HFF-Myc (cell line): Measurements from ENCODE around the gene BPNT1.

Experiments
- DNase-seq: peaks from one replicate; pipeline ENCODE4 v3.0.0-alpha.2; 2011; ENCODE audit warnings: low read depth; ENCODE audit errors: extremely low read depth
- H3K4me3 ChIP-seq: replicated peaks from 2 replicates; pipeline ENCODE4 v1.5.1; 2011; ENCODE audit warnings: low read depth, mild to moderate bottlenecking, control low read depth, low read length
- CTCF ChIP-seq: IDR thresholded peaks from 2 replicates; pipeline ENCODE4 v1.5.1; 2012; ENCODE audit warnings: mild to moderate bottlenecking, low read depth, low read length, control low read depth; ENCODE audit errors: missing control alignments

Gene BPNT1

GRCh38 chr1:220076861-220077762 is 12.5 kb downstream of the BPNT1 start:
- no peak overlapping the region for H3K4me3 ChIP-seq
- no peak for TF ChIP-seq CTCF
- DNase-seq: no peak

GRCh38 chr1:220067269-220068204 is 22.1 kb downstream of the BPNT1 start:
- no peak for DNase-seq
- H3K4me3 ChIP-seq: no peak overlapping the region
- no peak for TF ChIP-seq CTCF

GRCh38 chr1:220062629-220063028 is 27.0 kb downstream of the BPNT1 start:
- no peak for DNase-seq
- H3K4me3 ChIP-seq: no peak overlapping the region

GRCh38 chr1:220060876-220061275 is 28.7 kb downstream of the BPNT1 start:
- TF ChIP-seq CTCF: no peak
- H3K4me3 ChIP-seq: no peak overlapping the region
- no peak for DNase-seq

More at GRCh38 chr1:220062629-220063028, 27.0 kb downstream of the BPNT1 start:
- no peak for TF ChIP-seq CTCF

DNA sequence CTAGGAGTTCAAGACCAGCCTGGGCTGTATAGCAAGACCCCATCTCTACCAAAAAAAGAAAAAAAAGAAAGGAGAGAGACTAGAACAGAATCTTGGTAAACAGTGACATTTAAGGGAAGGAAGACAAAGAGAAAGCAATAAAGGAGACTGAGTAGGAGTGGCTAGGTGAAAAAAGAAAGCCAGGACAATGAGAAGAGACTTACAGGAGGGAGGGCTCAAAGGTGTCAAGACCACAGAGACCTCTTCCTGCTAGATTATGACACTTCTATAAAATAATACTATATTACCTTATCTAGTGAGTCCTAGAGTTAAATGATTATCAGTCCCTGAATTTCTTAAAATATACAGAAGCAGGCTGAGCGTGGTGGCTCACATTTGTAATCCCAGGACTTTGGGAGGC is 33.2 kb downstream of the BPNT1 start:
- no peak for TF ChIP-seq CTCF
- no peak overlapping the region for H3K4me3 ChIP-seq
- DNase-seq: no peak

GRCh38 chr1:220046052-220046930 is 43.3 kb downstream of the BPNT1 start, which contains the start of gene EPRS1:
Gene EPRS1 (minus strand): TSS chr1:220046505. CDS start chr1:220046388, 117 bp downstream.
- peak; percentile 50 for TF ChIP-seq CTCF
- DNase-seq: peak; percentile 97

More at GRCh38 chr1:220046052-220046930, 43.3 kb downstream of the BPNT1 start, which contains the start of gene EPRS1:
- H3K4me3 ChIP-seq: peak within 1 kb of the TSS; percentile 81
